ENCODE results near the gene FHAD1.
"Not testable (repeated sequence)": the region's sequence is repeated elsewhere in the genome, so short reads cannot be mapped to it uniquely, and the experiment has no call there.

Gene FHAD1

DNA sequence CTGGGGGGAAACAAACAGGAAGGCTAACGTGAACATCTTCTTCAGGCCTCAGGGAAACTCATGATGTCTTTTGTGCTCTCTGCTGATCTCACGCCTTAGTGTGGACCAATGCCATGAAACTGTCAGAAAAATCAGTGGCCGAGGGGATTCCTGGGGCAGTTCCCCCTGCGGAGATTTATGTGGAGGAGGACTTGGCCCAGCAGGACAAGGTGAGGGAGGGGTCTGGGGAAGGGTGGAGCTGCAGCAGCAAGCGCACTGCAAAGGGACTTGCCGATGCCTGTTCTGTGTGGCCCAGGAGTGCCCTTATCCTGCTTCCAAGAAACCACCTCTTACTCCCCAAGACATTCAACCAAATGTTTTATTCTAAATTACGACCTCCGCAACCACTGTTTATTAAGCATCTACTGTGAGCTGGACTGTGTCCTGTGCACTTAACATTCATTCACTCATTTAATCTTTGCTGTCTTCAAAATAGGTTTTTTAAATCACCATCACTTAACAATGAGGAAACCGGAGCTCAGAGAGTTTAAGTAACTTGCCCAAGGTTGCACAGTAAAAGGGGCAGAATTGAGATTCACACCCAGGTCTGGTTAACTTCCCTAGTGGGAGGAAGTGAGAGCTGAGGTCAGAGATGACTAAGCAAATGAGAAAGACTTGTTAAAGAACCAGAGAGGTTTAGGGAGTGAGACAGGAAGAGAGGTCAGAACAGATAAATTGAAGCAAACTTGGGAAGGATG, 49.7 kb downstream of the FHAD1 start:
- CTCF ChIA-PET: no interaction called here
- no peak for DNase-seq (ENCODE audit: extremely low spot score)
- TF ChIP-seq, protein P1, sequence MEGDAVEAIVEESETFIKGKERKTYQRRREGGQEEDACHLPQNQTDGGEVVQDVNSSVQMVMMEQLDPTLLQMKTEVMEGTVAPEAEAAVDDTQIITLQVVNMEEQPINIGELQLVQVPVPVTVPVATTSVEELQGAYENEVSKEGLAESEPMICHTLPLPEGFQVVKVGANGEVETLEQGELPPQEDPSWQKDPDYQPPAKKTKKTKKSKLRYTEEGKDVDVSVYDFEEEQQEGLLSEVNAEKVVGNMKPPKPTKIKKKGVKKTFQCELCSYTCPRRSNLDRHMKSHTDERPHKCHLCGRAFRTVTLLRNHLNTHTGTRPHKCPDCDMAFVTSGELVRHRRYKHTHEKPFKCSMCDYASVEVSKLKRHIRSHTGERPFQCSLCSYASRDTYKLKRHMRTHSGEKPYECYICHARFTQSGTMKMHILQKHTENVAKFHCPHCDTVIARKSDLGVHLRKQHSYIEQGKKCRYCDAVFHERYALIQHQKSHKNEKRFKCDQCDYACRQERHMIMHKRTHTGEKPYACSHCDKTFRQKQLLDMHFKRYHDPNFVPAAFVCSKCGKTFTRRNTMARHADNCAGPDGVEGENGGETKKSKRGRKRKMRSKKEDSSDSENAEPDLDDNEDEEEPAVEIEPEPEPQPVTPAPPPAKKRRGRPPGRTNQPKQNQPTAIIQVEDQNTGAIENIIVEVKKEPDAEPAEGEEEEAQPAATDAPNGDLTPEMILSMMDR (IDR thresholded peaks at IDR 0.05; ENCODE audit: control extremely low read depth, extremely low read depth, low read depth, missing control alignments): no peak
- POLR2A ChIA-PET: no interaction called here

DNA sequence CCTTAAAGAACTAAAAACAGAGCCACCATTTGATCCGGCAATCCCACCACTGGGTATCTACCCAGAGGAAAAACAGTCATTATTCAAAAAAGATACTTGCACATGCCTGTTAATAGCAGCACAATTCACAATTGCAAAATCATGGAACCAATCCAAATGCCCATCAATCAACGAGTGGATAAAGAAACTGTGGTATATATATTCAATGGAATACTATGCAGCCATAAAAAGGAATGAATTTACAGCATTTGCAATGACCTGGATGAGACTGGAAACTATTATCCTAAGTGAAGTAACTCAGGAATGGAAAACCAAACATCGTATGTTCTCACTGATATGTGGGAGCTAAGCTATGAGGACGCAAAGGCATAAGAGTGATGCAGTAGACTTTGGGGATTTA, 51.0 kb downstream of the FHAD1 start:
- POLR2A ChIA-PET; DNase-seq (ENCODE audit: extremely low spot score): not testable (repeated sequence)
- CTCF ChIA-PET: interaction anchor here (1.1 kb wide), 1 partner anchor 18 kb away, joined by 4 read pairs; no protein-coding TSS in a partner anchor

DNA sequence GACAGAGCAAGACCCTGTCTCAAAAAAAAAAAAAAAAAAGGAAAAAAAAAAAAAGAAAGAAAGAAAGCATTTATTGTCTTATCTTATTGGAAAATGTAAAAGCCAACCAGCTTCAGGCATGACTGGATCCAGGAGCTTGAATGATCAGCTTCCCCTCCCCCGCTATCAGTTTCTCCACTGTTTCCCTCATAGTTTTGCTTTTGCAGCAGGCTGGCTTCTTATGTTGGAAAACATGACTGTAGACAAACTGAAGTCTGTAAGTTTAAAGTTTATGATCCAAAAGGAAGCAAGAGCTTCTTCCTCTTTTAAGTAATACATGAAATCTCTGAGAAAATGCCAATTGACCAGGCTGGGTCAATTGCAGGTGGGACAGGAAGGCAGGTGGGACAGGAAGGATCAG, 52.2 kb downstream of the FHAD1 start:
- DNase-seq (ENCODE audit: extremely low spot score): no peak
- ChIA-PET POLR2A (no interaction called here), CTCF (interaction anchor here (1.1 to 1.5 kb wide), 3 partner anchors 20 to 171 kb away, joined by 3 to 7 read pairs (median 4); no protein-coding TSS in a partner anchor)
- TF ChIP-seq, protein P1 (IDR thresholded peaks at IDR 0.05; ENCODE audit: control extremely low read depth, extremely low read depth, low read depth, missing control alignments): no peak

DNA sequence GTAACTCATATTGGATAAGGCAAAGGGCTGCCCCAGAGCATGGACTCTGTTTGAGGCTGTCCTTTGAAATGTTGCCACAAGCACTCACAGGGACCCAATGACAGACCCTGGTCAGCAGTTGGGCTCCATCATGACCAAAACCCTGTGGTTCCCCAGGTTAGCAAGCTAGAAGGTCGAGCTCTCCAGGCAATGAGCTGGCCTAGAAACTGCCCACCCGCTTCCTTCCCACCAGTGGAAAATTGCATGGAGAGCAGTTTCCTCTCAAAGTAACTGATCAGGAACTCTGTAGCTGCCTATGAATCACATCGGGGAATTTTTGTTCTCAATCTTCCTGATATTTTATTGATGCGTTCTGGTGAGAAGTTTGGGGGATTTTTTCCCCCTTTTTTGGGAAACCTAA, 52.8 kb downstream of the FHAD1 start:
- CTCF ChIA-PET: interaction anchor here (1.3 to 1.5 kb wide), 2 partner anchors 49 to 171 kb away, joined by 3 to 7 read pairs; no protein-coding TSS in a partner anchor

DNA sequence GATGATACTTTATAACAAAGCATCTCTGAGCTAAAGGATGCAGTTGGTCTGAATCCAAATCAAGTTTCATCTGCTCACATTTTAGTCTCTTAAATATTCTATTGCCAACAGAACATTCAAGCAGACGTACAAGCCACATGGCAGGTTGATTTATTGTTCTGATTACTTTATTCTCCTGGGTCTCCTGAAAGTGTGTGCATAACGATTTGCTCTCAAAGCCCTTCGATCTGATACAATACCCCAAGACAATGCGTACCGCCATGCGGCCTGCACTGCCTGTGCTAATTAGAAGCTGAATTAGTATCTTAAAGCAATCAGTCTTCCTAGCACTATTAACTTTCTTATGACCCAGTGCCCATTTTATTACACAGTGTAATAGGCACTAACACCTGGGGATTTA, 56.9 kb downstream of the FHAD1 start:
- no peak for DNase-seq (ENCODE audit: extremely low spot score)
- POLR2A ChIA-PET: no interaction called here
- CTCF ChIA-PET: interaction anchor here (0.7 to 2.8 kb wide), 12 partner anchors 8 to 174 kb away, joined by 3 to 27 read pairs (median 4); no protein-coding TSS in a partner anchor
- TF ChIP-seq, protein P1 (IDR thresholded peaks at IDR 0.05; ENCODE audit: control extremely low read depth, extremely low read depth, low read depth, missing control alignments): no peak

More for the DNA sequence above, 52.8 kb downstream of the FHAD1 start:
- TF ChIP-seq, protein P1 (IDR thresholded peaks at IDR 0.05; ENCODE audit: control extremely low read depth, extremely low read depth, low read depth, missing control alignments): no peak
- POLR2A ChIA-PET: no interaction called here
- no peak for DNase-seq (ENCODE audit: extremely low spot score)

DNA sequence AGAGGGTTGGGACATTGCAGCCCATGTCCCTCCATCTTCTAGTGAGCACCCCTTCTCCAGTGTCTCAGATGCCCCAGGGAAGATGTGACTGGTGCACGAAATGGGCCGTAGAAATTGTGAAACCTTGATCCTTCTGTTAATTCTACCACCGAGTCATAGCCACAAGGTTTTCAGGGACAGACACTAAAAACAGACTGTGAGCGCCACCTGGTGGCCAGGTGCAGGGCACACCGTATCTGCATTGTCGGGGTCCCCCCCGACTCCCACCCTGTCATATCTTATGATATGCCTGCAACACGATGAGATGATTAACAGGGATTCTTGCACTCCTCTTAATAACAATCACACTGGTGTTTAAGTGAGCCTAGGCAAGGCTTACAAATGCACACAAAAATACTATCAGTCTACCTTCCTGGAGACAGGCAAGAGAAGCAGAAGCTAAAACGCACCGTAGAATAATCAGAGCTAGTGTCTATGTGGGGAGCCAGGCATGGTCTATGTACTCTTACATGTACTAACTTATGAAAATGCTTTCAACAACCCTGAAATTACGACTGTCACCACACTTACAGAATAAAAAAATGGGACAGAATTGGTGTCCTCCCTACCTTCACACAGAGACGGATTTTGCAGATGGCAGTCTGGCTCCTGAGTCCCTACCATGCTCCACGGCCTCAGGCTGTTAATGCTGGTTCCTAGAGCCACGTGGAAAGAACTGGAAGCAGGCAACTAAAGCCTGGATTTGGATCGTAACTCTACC, 57.9 kb downstream of the FHAD1 start:
- CTCF ChIA-PET: interaction anchor here (0.6 to 2.8 kb wide), 22 partner anchors 9 to 179 kb away, joined by 3 to 27 read pairs (median 4); no protein-coding TSS in a partner anchor
- DNase-seq (ENCODE audit: extremely low spot score): peak; percentile 66
- TF ChIP-seq, protein P1 (IDR thresholded peaks at IDR 0.05; ENCODE audit: control extremely low read depth, extremely low read depth, low read depth, missing control alignments): peak; percentile 73
- POLR2A ChIA-PET: no interaction called here

DNA sequence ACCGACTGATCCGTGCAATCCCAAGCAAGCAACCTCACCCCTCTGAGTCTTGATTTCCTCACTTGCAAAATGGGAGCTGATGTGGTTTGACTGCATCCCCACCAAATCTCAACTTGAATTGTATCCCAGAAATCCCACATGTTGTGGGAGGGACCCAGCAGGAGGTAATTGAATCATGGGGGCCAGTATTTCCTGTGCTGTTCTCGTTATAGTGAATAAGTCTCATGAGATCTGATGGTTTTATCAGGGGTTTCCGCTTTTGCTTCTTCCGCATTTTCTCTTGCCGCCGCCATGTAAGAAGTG, 58.4 kb downstream of the FHAD1 start:
- POLR2A ChIA-PET: no interaction called here
- DNase-seq (ENCODE audit: extremely low spot score): no peak
- TF ChIP-seq, protein P1 (IDR thresholded peaks at IDR 0.05; ENCODE audit: control extremely low read depth, extremely low read depth, low read depth, missing control alignments): no peak
- CTCF ChIA-PET: interaction anchor here (0.6 to 2.8 kb wide), 13 partner anchors 11 to 180 kb away, joined by 3 to 27 read pairs (median 3); no protein-coding TSS in a partner anchor

DNA sequence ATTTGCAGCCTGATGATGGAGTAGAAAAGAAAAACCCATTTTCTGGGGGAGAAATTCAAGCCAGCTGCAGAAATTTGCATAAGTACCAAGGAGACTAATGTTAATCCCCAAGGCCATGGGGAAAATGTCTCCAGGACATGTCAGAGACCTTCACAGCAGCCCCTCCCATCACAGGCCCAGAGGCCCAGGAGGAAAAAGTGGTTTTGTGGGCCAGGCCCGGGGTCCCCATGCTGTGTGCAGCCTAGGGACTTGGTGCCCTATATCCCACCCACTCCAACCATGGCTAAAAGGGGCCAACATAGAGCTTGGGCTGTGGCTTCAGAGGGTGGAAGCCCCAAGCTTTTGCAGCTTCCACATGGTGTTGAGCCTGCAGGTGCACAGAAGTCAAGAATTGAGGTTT, 59.3 kb downstream of the FHAD1 start:
- POLR2A ChIA-PET; DNase-seq (ENCODE audit: extremely low spot score): not testable (repeated sequence)
- CTCF ChIA-PET: interaction anchor here (1.0 to 1.3 kb wide), 2 partner anchors 132 to 178 kb away, joined by 3 to 4 read pairs; partner anchors contain the start of gene CTRC

Measured in GM10248 (cell line).